Ovary (tissue), 9 donors: ENCODE results near the gene ZBTB9. TPM values are rescaled to one million over a fixed set of nuclear protein-coding genes. Genes with fewer than 3 reads are reported as not detected.
A peak's percentile ranks its signal among the peaks of the same experiment; 100 is the strongest.

Experiments
- DNase-seq, 5 donors: peaks; one replicate each; pipeline ENCODE4 v3.0.0-alpha.2; 2019 to 2020
- H3K27ac ChIP-seq, 2 donors: fragments of 200-600 bp; one replicate each; pipeline versions ENCODE4 v1.5.1 to v1.8.0; 2019 to 2022
- H3K27me3 ChIP-seq: fragments of 200-600 bp; one replicate; pipeline ENCODE4 v1.8.0; 2022
- H3K36me3 ChIP-seq: fragments of 200-600 bp; sonication (generic); one replicate; pipeline ENCODE4 v1.5.1; 2019
- H3K4me1 ChIP-seq: one replicate; pipeline ENCODE4 v1.8.1; 2013; ENCODE audit warnings: mild to moderate bottlenecking, moderate library complexity; ENCODE audit not compliant: insufficient read depth
- H3K4me3 ChIP-seq: fragments of 200-600 bp; sonication (generic); one replicate; pipeline ENCODE4 v1.5.1; 2017
- H3K9me3 ChIP-seq, 2 donors: fragments of 200-600 bp in 1 of 2; sonication (generic) in 1 of 2; one replicate each; pipeline versions ENCODE4 v1.5.1 to v1.8.1; 2013 to 2019; ENCODE audit warnings: mild to moderate bottlenecking in 1 of 2, moderate library complexity in 1 of 2
- EP300 ChIP-seq: sonication (generic); formaldehyde crosslinking; IDR thresholded peaks from one replicate; pipeline ENCODE4 v1.6.1; 2017; ENCODE audit warnings: antibody characterized with exemption
- POLR2A ChIP-seq: fragments of 450-650 bp; IDR thresholded peaks from one replicate; pipeline ENCODE4 v1.6.1; 2017; ENCODE audit warnings: antibody characterized with exemption, mild to moderate bottlenecking, moderate library complexity
- whole genome bisulfite sequencing, 3 donors: extraction: QIAGEN DNeasy Blood & Tissue Kit in 1 of 3; methylation state at CpG; one replicate each; pipeline versions ENCODE4 v1.1.5 to v1.1.7; 2013 to 2017; 5-methylcytosine and 5-hydroxymethylcytosine counted together
- intact Hi-C, 4 donors: fragments of 100-400 bp; cut with DNase I; formaldehyde crosslinking; loops; one replicate each; pipeline versions ENCODE4 v1.11.0 to v1.15.1; 2022 to 2023
- polyA plus RNA-seq, 2 donors: library from polyadenylated mRNA; stranded (reverse); fragments of 200-250 nt in 1 of 2; fragments of 350-450 nt in 1 of 2; fragmentation: Illumina TruSeq in 1 of 2; extraction: RNeasy Lipid Tissue Mini Kit (QIAGEN cat#74804) in 1 of 2; gene quantifications; one replicate each; pipeline ENCODE4 v1.2.3, GENCODE V29; 2013 to 2014
- total RNA-seq, 7 donors: library from RNA; depleted of rRNA in 2 of 7; stranded (reverse); fragments of >200 nt in 2 of 7; fragmentation: NEBNext Ultra II Directional in 3 of 7; extraction: Animal tissue kit (Norgen Biotek cat#: 25700) in 3 of 7; gene quantifications; one replicate each; pipeline versions ENCODE4 v1.1.0 to v1.2.4, GENCODE V29; 2016 to 2023
- TF ChIP-seq, protein P1 (sequence below), 3 donors: fragments of 450-650 bp in 2 of 3; fragments of 200-600 bp in 1 of 3; IDR thresholded peaks; one replicate each; pipeline versions ENCODE4 v1.5.1 to v1.8.0; 2016 to 2022; ENCODE audit warnings: antibody characterized with exemption in 3 of 3, mild to moderate bottlenecking in 1 of 3
- donor health status: DM: no; HTN: no; CAD: no; lungs with moderate emphysema.
- donor health status: DM: no; HTN: no; CAD: no.
- donor health status: Bipolar disorder and iron deficiency.
- donor health status: DM: yes; HTN: yes; CAD: no.
- donor health status: DM: no; HTN: no; CAD: no.
- donor health status: DM: yes; HTN: yes; CAD: no.

Gene ZBTB9
- total and polyA plus RNA-seq, 9 donors, result 2.4 to 13.5 (median 8.8) TPM

DNA sequence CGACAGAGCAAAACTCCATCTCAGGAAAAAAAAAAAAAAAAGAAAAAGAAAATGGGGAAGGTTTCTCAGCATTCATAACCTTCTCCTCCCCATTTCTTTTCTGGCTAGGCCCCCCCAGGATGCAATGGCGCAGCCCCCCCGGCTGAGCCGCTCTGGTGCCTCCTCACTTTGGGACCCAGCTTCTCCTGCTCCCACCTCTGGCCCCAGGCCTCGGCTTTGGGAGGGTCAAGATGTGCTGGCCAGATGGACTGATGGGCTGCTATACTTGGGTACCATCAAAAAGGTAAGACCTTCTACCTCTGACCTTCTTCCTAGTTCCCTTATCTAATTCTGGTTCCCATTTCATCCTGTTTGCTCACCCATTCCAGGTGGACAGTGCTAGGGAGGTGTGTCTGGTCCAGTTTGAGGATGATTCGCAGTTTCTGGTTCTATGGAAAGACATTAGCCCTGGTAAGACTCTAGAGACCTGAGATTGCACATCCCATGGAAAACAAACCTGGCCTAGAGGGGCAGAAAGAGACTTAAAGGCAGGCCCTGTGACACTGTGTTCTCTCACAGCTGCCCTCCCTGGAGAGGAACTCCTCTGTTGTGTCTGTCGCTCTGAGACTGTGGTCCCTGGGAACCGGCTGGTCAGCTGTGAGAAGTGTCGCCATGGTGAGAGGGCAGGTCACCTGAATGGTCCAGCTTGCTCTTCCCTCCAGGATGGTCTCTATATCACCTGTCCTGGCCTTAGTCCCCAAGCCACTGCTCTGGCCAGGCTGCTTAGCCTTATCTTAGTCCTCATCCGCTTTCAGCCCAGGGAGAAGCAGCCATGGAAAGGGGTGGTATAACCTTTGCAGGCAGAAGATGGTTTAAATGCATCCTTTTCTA lies 42.0 kb upstream of the ZBTB9 start:
- Histone ChIP-seq H3K4me3 (peak overlapping the region; percentile 98), H3K9me3 (no peaks in the 10 kb centered on the region), H3K4me1 (no peaks in the 10 kb centered on the region), H3K36me3 (no peaks in the 10 kb centered on the region), H3K27ac (peak overlapping the region; percentile 16 to 98), H3K27me3 (no peaks in the 10 kb centered on the region)
- intact Hi-C loops, result loop anchor here in 3 of 4 donors (10.0 kb wide), 3 partner anchors 98 to 138 kb away; partner anchors contain the start of genes B3GALT4 (in 1 of the 3), RGL2 (in 1 of the 3), RPS18 (in 1 of the 3) and TAPBP (in 1 of the 3)
- peak in 1 of 5 donors; percentile 20 for DNase-seq
- TF ChIP-seq, protein P1, sequence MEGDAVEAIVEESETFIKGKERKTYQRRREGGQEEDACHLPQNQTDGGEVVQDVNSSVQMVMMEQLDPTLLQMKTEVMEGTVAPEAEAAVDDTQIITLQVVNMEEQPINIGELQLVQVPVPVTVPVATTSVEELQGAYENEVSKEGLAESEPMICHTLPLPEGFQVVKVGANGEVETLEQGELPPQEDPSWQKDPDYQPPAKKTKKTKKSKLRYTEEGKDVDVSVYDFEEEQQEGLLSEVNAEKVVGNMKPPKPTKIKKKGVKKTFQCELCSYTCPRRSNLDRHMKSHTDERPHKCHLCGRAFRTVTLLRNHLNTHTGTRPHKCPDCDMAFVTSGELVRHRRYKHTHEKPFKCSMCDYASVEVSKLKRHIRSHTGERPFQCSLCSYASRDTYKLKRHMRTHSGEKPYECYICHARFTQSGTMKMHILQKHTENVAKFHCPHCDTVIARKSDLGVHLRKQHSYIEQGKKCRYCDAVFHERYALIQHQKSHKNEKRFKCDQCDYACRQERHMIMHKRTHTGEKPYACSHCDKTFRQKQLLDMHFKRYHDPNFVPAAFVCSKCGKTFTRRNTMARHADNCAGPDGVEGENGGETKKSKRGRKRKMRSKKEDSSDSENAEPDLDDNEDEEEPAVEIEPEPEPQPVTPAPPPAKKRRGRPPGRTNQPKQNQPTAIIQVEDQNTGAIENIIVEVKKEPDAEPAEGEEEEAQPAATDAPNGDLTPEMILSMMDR (IDR thresholded peaks at IDR 0.05), result no peak
- TF ChIP-seq EP300 (no peak), POLR2A (no peak)
- WGBS, 3 donors, result 81 to 84% (median 83%) methylated on average over 9 to 10 of the region's 10 CpGs

DNA sequence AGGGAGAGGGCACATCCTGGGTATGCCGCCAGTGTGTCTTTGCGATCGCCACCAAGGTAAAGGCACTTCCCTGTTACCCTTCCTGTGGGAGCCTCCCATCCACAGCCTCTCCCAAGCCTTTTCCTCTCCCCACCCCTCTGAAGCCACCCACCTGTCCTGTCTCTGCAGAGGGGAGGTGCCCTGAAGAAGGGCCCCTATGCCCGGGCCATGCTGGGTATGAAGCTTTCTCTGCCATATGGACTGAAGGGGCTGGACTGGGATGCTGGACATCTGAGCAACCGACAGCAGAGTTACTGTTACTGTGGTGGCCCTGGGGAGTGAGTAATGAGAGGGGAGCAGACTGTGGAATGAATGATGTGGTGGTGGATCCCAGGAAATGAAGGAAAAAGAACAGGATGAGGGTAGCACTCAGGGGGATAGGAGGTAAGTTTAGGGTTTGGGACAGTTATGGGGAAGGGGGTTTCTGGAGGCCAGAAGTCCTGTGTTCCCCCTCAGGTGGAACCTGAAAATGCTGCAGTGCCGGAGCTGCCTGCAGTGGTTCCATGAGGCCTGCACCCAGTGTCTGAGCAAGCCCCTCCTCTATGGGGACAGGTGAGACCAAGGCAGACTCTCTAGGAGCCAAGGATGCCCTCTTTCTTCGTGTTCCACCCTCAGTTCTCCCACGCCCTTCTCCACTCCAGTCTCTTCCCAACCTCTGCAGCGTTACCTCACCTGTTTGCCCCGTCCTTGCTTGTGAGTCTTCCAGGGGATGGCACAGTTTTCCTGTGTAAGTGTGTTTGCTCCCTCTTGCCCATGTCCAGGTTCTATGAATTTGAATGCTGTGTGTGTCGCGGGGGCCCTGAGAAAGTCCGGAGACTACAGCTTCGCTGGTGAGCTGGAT lies 40.9 kb upstream of the ZBTB9 start:
- Histone ChIP-seq H3K36me3 (no peaks in the 10 kb centered on the region), H3K27ac (no peak overlapping the region), H3K4me3 (no peak overlapping the region), H3K9me3 (no peaks in the 10 kb centered on the region), H3K27me3 (no peaks in the 10 kb centered on the region), H3K4me1 (peaks cover 1% of the 10 kb centered on the region)
- intact Hi-C loops, result loop anchor here in 3 of 4 donors (10.0 kb wide), 3 partner anchors 99 to 139 kb away; partner anchors contain the start of genes B3GALT4 (in 1 of the 3), RGL2 (in 1 of the 3), RPS18 (in 1 of the 3) and TAPBP (in 1 of the 3)
- whole genome bisulfite sequencing, 3 donors, result 74 to 82% (median 75%) methylated on average over 14 of the region's 14 CpGs
- TF ChIP-seq POLR2A (no peak), EP300 (no peak)
- TF ChIP-seq, protein P1 (IDR thresholded peaks at IDR 0.05), result no peak
- DNase-seq, result peak in 1 of 5 donors; percentile 17

DNA sequence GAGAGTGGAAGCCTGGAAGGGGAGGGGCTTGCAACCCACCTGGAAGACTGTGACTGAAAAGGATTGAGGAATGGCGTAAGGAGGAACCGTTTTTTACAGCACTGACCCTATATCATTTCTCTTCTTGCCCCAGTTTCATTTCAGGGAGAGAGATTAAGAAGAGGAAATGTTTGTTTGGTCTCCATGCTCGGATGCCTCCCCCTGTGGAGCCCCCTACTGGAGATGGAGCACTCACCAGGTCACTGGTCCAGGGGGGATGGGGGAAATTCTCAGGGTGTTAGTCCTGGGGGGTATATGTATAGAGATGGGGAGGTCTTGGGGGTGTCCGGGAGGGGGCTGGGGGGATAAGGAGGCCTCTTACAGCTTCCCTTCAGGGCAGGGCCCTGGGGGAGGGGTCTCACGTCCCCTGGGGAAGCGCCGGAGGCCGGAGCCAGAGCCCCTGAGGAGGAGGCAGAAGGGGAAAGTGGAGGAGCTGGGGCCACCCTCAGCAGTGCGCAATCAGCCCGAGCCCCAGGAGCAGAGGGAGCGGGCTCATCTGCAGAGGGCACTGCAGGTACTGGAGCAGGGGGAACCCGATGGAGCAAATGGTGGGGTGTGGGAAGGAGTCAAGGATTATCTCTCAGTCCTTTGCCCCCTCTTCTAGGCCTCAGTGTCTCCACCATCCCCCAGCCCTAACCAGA lies 39.6 kb upstream of the ZBTB9 start:
- no peaks in the 10 kb centered on the region for H3K36me3 ChIP-seq
- TF ChIP-seq POLR2A, result no peak
- TF ChIP-seq, protein P1 (IDR thresholded peaks at IDR 0.05), result no peak
- TF ChIP-seq EP300, result no peak
- intact Hi-C loops, result loop anchor here in 3 of 4 donors (5.0 to 10.0 kb wide), 4 partner anchors 100 to 140 kb away; partner anchors contain the start of genes B3GALT4 (in 1 of the 3), RGL2 (in 1 of the 3), RPS18 (in 1 of the 3) and TAPBP (in 1 of the 3)
- H3K4me3 ChIP-seq, result no peak overlapping the region
- WGBS, 3 donors, result 64 to 71% (median 69%) methylated on average over 12 of the region's 12 CpGs
- H3K9me3 ChIP-seq, result no peaks in the 10 kb centered on the region
- DNase-seq, result peak in 1 of 5 donors; percentile 27
- H3K27ac ChIP-seq, result no peak overlapping the region
- no peaks in the 10 kb centered on the region for H3K27me3 ChIP-seq
- peaks cover 5% of the 10 kb centered on the region for H3K4me1 ChIP-seq
